ENCODE measurements around the gene PGAP2.
A peak's percentile ranks its signal among the peaks of the same experiment; 100 is the strongest.

The PGAP2 gene

GRCh38 chr11:3866206-3866605 is 57.8 kb downstream of the PGAP2 start:
- peak; percentile 21 for DNase-seq
- Mint-ChIP-seq H3K36me3 (ENCODE audit: low read depth) (peaks cover 14% of the 10 kb centered on the region), H3K4me3 (peak overlapping the region; percentile 43), H3K27me3 (no peaks in the 10 kb centered on the region), H3K9me3 (no peaks in the 10 kb centered on the region), H3K4me1 (ENCODE audit: low read depth) (peaks cover 92% of the 10 kb centered on the region), H3K27ac (peak overlapping the region; percentile 90)

GRCh38 chr11:3866836-3867208 is 58.5 kb downstream of the PGAP2 start:
- DNase-seq = no peak
- H3K4me3 Mint-ChIP-seq = peak overlapping the region; percentile 30
- peaks cover 93% of the 10 kb centered on the region for H3K4me1 Mint-ChIP-seq (ENCODE audit: low read depth)
- peaks cover 13% of the 10 kb centered on the region for H3K36me3 Mint-ChIP-seq (ENCODE audit: low read depth)
- H3K27ac Mint-ChIP-seq = peak overlapping the region; percentile 91
- no peaks in the 10 kb centered on the region for H3K9me3 Mint-ChIP-seq
- no peaks in the 10 kb centered on the region for H3K27me3 Mint-ChIP-seq

GRCh38 chr11:3867209-3868091 is 59.1 kb downstream of the PGAP2 start:
- Mint-ChIP-seq H3K4me1 (ENCODE audit: low read depth) (peaks cover 91% of the 10 kb centered on the region), H3K36me3 (ENCODE audit: low read depth) (peaks cover 11% of the 10 kb centered on the region), H3K27me3 (no peaks in the 10 kb centered on the region), H3K4me3 (peak overlapping the region; percentile 30), H3K27ac (peak overlapping the region; percentile 91), H3K9me3 (no peaks in the 10 kb centered on the region)
- peak; percentile 34 for DNase-seq

- DNase-seq = no peak
- peaks cover 87% of the 10 kb centered on the region for H3K4me1 Mint-ChIP-seq (ENCODE audit: low read depth)
- H3K4me3 Mint-ChIP-seq = no peak overlapping the region
- H3K9me3 Mint-ChIP-seq = no peaks in the 10 kb centered on the region
- no peak overlapping the region for H3K27ac Mint-ChIP-seq
- H3K36me3 Mint-ChIP-seq (ENCODE audit: low read depth) = peaks cover 15% of the 10 kb centered on the region
- H3K27me3 Mint-ChIP-seq = no peaks in the 10 kb centered on the region
Measured at GRCh38 chr11:3873712-3874349, 65.5 kb downstream of the PGAP2 start.

Measured in activated T-cell treated with anti-CD3 and anti-CD28 coated beads, Interleukin-2, amount 50 U/mL, for 24 hours (primary cell).